DOHH2 (cell line): ENCODE results near the gene CAMKV.

Experiments
- H3F3A ChIP-seq: fragments of 200-600 bp; sonication (generic), shearing (Covaris generic); 2 replicates; pipeline ENCODE4 v1.6.0; 2016; ENCODE audit warnings: antibody characterized with exemption, mild to moderate bottlenecking; ENCODE audit not compliant: control insufficient read depth, insufficient read depth
- H3K27ac ChIP-seq: fragments of 200-600 bp; sonication (generic); 2 replicates; pipeline ENCODE4 v1.5.1; 2014; ENCODE audit warnings: low read depth, mild to moderate bottlenecking, low read length, moderate library complexity
- H3K27me3 ChIP-seq: fragments of 200-600 bp; sonication (generic); 2 replicates; pipeline ENCODE4 v1.6.1; 2014; ENCODE audit warnings: mild to moderate bottlenecking, low read length, mixed read lengths; ENCODE audit not compliant: control insufficient read depth
- H3K36me3 ChIP-seq: fragments of 200-600 bp; sonication (generic); 2 replicates; pipeline ENCODE4 v1.6.1; 2014; ENCODE audit warnings: mild to moderate bottlenecking, low read length, moderate library complexity, mixed read lengths; ENCODE audit not compliant: control insufficient read depth
- H3K4me1 ChIP-seq: fragments of 200-600 bp; sonication (generic); 2 replicates; pipeline ENCODE4 v1.6.1; 2014; ENCODE audit warnings: mild to moderate bottlenecking, low read length, mixed read lengths; ENCODE audit not compliant: control insufficient read depth
- H3K4me2 ChIP-seq: fragments of 200-600 bp; sonication (generic); 2 replicates; pipeline ENCODE4 v1.6.0; 2014; ENCODE audit warnings: mild to moderate bottlenecking, low read length, moderate library complexity
- H3K4me3 ChIP-seq: fragments of 200-600 bp; sonication (generic); 2 replicates; pipeline ENCODE4 v1.5.1; 2014; ENCODE audit warnings: mild to moderate bottlenecking, low read length, mixed read lengths
- H3K79me2 ChIP-seq: fragments of 200-600 bp; sonication (generic); 2 replicates; pipeline ENCODE4 v1.6.1; 2014; ENCODE audit warnings: mild to moderate bottlenecking, low read length, mixed read lengths; ENCODE audit not compliant: control insufficient read depth
- H3K9me2 ChIP-seq: fragments of 200-600 bp; sonication (generic); replicated peaks from 2 replicates; pipeline ENCODE4 v1.6.1; 2014; ENCODE audit warnings: mild to moderate bottlenecking, low read length, mixed read lengths; ENCODE audit not compliant: control insufficient read depth
- H3K9me3 ChIP-seq: fragments of 200-600 bp; sonication (generic); 2 replicates; pipeline ENCODE4 v1.6.1; 2014; ENCODE audit warnings: antibody characterized with exemption, low read length, mixed read lengths; ENCODE audit not compliant: control insufficient read depth, insufficient read depth
- H4K20me1 ChIP-seq: fragments of 200-600 bp; sonication (generic); 2 replicates; pipeline ENCODE4 v1.6.0; 2014; ENCODE audit warnings: low read depth, mild to moderate bottlenecking, antibody characterized with exemption, low read length, moderate library complexity; ENCODE audit not compliant: control insufficient read depth, insufficient read depth
- CTCF ChIP-seq: fragments of 200-600 bp; sonication (generic); IDR thresholded peaks from one replicate; pipeline ENCODE4 v1.5.1; 2014; ENCODE audit warnings: antibody characterized with exemption, mild to moderate bottlenecking, low read depth, low read length; ENCODE audit not compliant: poor library complexity, severe bottlenecking
- EZH2phosphoT487 ChIP-seq: fragments of 200-600 bp; sonication (generic); IDR thresholded peaks from 2 replicates; pipeline ENCODE4 v1.6.1; 2017; ENCODE audit warnings: borderline replicate concordance, mild to moderate bottlenecking, antibody characterized with exemption, low read length, moderate library complexity, mixed read lengths

CAMKV gene

GRCh38 chr3:49912881-49913281, 43.2 kb upstream of the CAMKV start:
- H3F3A ChIP-seq: no peaks in the 10 kb centered on the region
- H3K4me1 ChIP-seq: no peaks in the 10 kb centered on the region
- H3K9me2 ChIP-seq: no peaks in the 10 kb centered on the region
- H3K4me3 ChIP-seq: no peak overlapping the region
- H3K27ac ChIP-seq: no peak overlapping the region
- peaks cover 30% of the 10 kb centered on the region for H3K36me3 ChIP-seq
- H3K4me2 ChIP-seq: no peak overlapping the region
- H3K9me3 ChIP-seq: no peaks in the 10 kb centered on the region
- H3K27me3 ChIP-seq: no peaks in the 10 kb centered on the region
- TF ChIP-seq CTCF (no peak), EZH2phosphoT487 (no peak)
- no peaks in the 10 kb centered on the region for H4K20me1 ChIP-seq
- H3K79me2 ChIP-seq: peaks cover 11% of the 10 kb centered on the region

- Histone ChIP-seq H3K36me3 (peaks cover 30% of the 10 kb centered on the region), H3K4me2 (no peak overlapping the region), H4K20me1 (no peaks in the 10 kb centered on the region), H3F3A (no peaks in the 10 kb centered on the region), H3K4me1 (peaks cover 3% of the 10 kb centered on the region), H3K79me2 (peaks cover 7% of the 10 kb centered on the region), H3K9me2 (no peaks in the 10 kb centered on the region), H3K27ac (no peak overlapping the region), H3K4me3 (no peak overlapping the region), H3K27me3 (no peaks in the 10 kb centered on the region), H3K9me3 (no peaks in the 10 kb centered on the region)
- TF ChIP-seq EZH2phosphoT487 (no peak), CTCF (no peak)
Measured at GRCh38 chr3:49911611-49912010, 41.9 kb upstream of the CAMKV start.

- no peaks in the 10 kb centered on the region for H3F3A ChIP-seq
- no peak overlapping the region for H3K4me2 ChIP-seq
- H3K27me3 ChIP-seq: no peaks in the 10 kb centered on the region
- H3K4me3 ChIP-seq: no peak overlapping the region
- H3K9me3 ChIP-seq: no peaks in the 10 kb centered on the region
- peaks cover 9% of the 10 kb centered on the region for H3K4me1 ChIP-seq
- no peaks in the 10 kb centered on the region for H3K9me2 ChIP-seq
- peaks cover 6% of the 10 kb centered on the region; the same call in 1 of the 2 replicates for H3K79me2 ChIP-seq
- H3K27ac ChIP-seq: no peak overlapping the region
- TF ChIP-seq EZH2phosphoT487 (no peak), CTCF (no peak)
- peaks cover 30% of the 10 kb centered on the region for H3K36me3 ChIP-seq
- no peaks in the 10 kb centered on the region for H4K20me1 ChIP-seq
Measured at GRCh38 chr3:49911124-49911420, 41.4 kb upstream of the CAMKV start.
